GM12865 (cell line): ENCODE measurements around the gene NTRK3.

Experiments
- DNase-seq: peaks from one replicate; pipeline ENCODE4 v3.0.0; 2010; ENCODE audit warnings: low read depth
- H3K4me3 ChIP-seq: 2 replicates; pipeline ENCODE4 v1.5.1; 2011; ENCODE audit warnings: mild to moderate bottlenecking, low read depth, low read length, control low read depth
- CTCF ChIP-seq: IDR thresholded peaks from 2 replicates; pipeline ENCODE4 v1.5.1; 2011; ENCODE audit warnings: low read length, control low read depth, low read depth, inconsistent platforms; ENCODE audit not compliant: insufficient read depth; ENCODE audit errors: missing control alignments

The NTRK3 gene

DNA sequence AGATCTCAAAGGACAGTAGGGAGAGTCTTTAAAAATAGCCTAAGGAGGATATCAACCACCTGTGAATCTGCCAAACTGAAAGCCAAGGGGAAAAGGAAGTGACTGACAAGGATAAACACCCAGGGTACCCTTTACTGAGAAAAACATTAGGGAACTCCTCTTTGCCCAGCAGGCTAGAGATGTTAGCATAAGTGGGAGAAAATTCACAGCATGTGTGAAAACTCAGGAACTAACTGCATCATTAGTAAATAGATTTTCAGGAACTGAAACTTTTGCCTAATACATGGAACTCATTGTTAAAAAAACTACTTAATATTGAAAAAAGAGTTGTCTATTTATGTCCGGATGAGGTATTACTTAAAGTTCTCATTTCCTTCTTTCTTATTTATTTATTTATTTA lies 375.5 kb downstream of the NTRK3 start:
- TF ChIP-seq CTCF = no peak
- no peak overlapping the region for H3K4me3 ChIP-seq
- no peak for DNase-seq

- H3K4me3 ChIP-seq = no peak overlapping the region
- no peak for TF ChIP-seq CTCF
- no peak for DNase-seq
These were observed 378.6 kb downstream of the NTRK3 start for GRCh38 chr15:87877822-87878542.

- H3K4me3 ChIP-seq = no peak overlapping the region
- no peak for TF ChIP-seq CTCF
- no peak for DNase-seq
These were observed 379.3 kb downstream of the NTRK3 start for GRCh38 chr15:87877114-87877810.

GRCh38 chr15:87874896-87875711 lies 381.4 kb downstream of the NTRK3 start:
- no peak for TF ChIP-seq CTCF
- H3K4me3 ChIP-seq = no peak overlapping the region
- no peak for DNase-seq

GRCh38 chr15:87873516-87873915 lies 383.0 kb downstream of the NTRK3 start:
- TF ChIP-seq CTCF = no peak
- DNase-seq = no peak
- no peak overlapping the region for H3K4me3 ChIP-seq

DNA sequence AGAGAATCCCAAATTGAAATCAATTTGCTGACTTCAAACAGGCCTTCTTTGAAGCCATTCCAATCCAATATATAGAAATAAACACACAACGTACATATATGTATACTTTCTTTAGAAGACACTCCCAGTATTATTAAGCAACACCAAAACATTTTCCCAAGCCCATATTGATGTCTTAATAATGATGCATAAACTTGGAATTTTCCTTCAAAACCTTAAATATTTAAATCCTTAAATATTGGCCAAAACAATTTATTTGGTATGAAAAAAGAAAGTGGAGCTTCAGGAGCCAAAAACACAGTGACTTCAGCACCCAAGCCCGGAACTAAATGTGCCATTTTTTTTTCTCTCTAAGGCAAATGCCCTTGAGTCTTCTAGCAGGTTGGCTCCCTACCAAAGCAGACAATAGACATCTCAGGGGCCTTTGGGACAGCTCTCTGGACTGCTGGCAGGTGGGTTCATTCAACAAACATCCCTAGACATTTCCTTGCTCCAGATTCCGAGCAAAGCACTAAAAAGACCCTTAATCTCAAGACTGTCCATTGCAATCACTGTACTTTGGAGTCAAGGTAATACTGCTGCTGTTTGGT lies 384.7 kb downstream of the NTRK3 start:
- DNase-seq = no peak
- no peak for TF ChIP-seq CTCF
- H3K4me3 ChIP-seq = no peak overlapping the region
